HEK293 (cell line): ENCODE data around the gene FHIT.

ENCODE experiments used
- BCL11A ChIP-seq: fragments of 450-650 bp; formaldehyde crosslinking; IDR thresholded peaks from 2 replicates; pipeline ENCODE4 v1.5.1; 2016; ENCODE audit warnings: low read depth, missing biosample characterization, missing genetic modification characterization
- SP3 ChIP-seq: fragments of 450-650 bp; formaldehyde crosslinking; IDR thresholded peaks from 2 replicates; pipeline ENCODE4 v1.5.1; 2016; ENCODE audit warnings: missing biosample characterization, missing genetic modification characterization
- YY1 ChIP-seq: fragments of 450-650 bp; formaldehyde crosslinking; IDR thresholded peaks from 2 replicates; pipeline ENCODE4 v1.5.1; 2018; ENCODE audit warnings: missing biosample characterization, missing genetic modification characterization
- ZBTB1 ChIP-seq: fragments of 450-650 bp; formaldehyde crosslinking; IDR thresholded peaks from 2 replicates; pipeline ENCODE4 v1.5.1; 2016; ENCODE audit warnings: missing biosample characterization, missing genetic modification characterization
- ZNF10 ChIP-seq: fragments of 450-650 bp; formaldehyde crosslinking; IDR thresholded peaks from 2 replicates; pipeline ENCODE4 v1.5.1; 2017; ENCODE audit warnings: missing biosample characterization, missing genetic modification characterization
- ZNF24 ChIP-seq: fragments of 450-650 bp; formaldehyde crosslinking; IDR thresholded peaks from 2 replicates; pipeline ENCODE4 v1.5.1; 2016; ENCODE audit warnings: missing biosample characterization, missing genetic modification characterization
- ZNF274 ChIP-seq, 2 experiments: fragments of 200-500 bp in 1 of 2; fragments of 450-650 bp in 1 of 2; sonication (Bioruptor generic) in 1 of 2; formaldehyde crosslinking in 1 of 2; IDR thresholded peaks; 2 replicates each; pipeline versions ENCODE4 v1.5.1 to v1.6.1; 2014 to 2016; ENCODE audit warnings: borderline replicate concordance in 1 of 2, inconsistent platforms in 1 of 2, low read length in 1 of 2, missing biosample characterization in 1 of 2, missing genetic modification characterization in 1 of 2
- ZNF561 ChIP-seq: fragments of 450-650 bp; IDR thresholded peaks from 2 replicates; pipeline ENCODE4 v1.5.1; 2018; ENCODE audit warnings: missing biosample characterization, missing genetic modification characterization, borderline replicate concordance
- ZNF830 ChIP-seq: fragments of 450-650 bp; IDR thresholded peaks from 2 replicates; pipeline ENCODE4 v1.5.0; 2018; ENCODE audit warnings: missing biosample characterization, missing genetic modification characterization, low read depth, mild to moderate bottlenecking, moderate library complexity
- TF ChIP-seq, protein P1 (sequence below): fragments of 450-650 bp; formaldehyde crosslinking; IDR thresholded peaks from 2 replicates; pipeline ENCODE4 v1.5.1; 2016; ENCODE audit warnings: missing biosample characterization, missing genetic modification characterization

DNA sequence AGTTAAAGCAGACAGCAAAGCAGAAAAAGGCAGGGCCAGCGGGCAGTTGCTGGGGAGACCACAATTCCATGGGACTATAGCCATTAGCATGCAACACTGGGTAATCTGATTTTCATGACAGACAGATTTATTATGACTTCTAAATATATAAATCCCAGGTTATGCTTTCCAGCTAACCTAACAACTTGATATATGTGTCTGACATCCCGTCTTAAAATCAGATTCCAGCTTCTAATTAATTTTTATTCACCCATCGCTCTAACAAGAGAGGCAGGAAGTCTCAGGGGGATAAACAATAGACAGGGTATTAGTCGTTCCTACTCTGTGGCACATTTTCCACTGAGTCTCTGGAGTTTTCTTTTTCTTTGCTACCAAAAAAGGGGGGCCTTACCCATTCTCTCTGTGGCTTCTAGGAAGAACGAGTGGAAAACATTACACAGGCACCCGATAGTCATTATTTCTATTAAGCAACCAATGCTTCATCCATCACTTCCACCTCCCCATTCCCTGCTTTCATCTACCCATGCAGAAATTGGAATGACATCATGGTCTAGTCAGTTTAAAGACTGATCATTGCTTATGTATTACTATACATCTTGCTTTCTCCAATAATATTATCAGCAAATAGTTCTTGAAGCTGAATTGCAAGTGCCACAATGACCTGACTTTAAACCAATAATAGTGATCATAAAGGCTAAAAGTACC, 173.1 kb downstream of the FHIT start:
- no peak for TF ChIP-seq BCL11A (tag by site-specific recombination)
- no peak for TF ChIP-seq SP3 (tag by site-specific recombination)
- TF ChIP-seq, protein P1, sequence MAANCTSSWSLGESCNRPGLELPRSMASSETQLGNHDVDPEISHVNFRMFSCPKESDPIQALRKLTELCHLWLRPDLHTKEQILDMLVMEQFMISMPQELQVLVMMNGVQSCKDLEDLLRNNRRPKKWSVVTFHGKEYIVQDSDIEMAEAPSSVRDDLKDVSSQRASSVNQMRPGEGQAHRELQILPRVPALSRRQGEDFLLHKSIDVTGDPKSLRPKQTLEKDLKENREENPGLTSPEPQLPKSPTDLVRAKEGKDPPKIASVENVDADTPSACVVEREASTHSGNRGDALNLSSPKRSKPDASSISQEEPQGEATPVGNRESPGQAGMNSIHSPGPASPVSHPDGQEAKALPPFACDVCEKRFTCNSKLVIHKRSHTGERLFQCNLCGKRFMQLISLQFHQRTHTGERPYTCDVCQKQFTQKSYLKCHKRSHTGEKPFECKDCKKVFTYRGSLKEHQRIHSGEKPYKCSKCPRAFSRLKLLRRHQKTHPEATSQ (tag by site-specific recombination) = no peak
- no peak for TF ChIP-seq YY1
- TF ChIP-seq ZNF830 = no peak
- TF ChIP-seq ZNF24 = no peak
- no peak for TF ChIP-seq ZNF10 (tag by site-specific recombination)
- no peak for TF ChIP-seq ZBTB1 (tag by site-specific recombination)
- TF ChIP-seq ZNF561 (tag by site-specific recombination) = no peak
- no peak for TF ChIP-seq ZNF274 (IDR thresholded peaks at IDR 0.05; ENCODE audit: low read length)
- TF ChIP-seq ZNF274 (tag by site-specific recombination; IDR thresholded peaks at IDR 0.05; ENCODE audit: borderline replicate concordance) = no peak
